Activated effector memory CD4-positive, alpha-beta T cell treated with anti-CD3 and anti-CD28 coated beads, Interleukin-2, amount 50 U/mL, for 16 hours (primary cell): ENCODE results near the gene ULK4.
"Not testable (repeated sequence)": the region's sequence is repeated elsewhere in the genome, so short reads cannot be mapped to it uniquely, and the experiment has no call there.

Experiments
- DNase-seq: peaks from one replicate; pipeline ENCODE4 v3.0.0-alpha.2; 2020

Gene ULK4

GRCh38 chr3:41863024-41863423 is 98.9 kb downstream of the ULK4 start:
- no peak for DNase-seq

GRCh38 chr3:41860489-41860888 is 101.4 kb downstream of the ULK4 start:
- DNase-seq, result not testable (repeated sequence)

GRCh38 chr3:41854956-41855355 is 106.9 kb downstream of the ULK4 start:
- no peak for DNase-seq

GRCh38 chr3:41853540-41854196 is 108.2 kb downstream of the ULK4 start:
- DNase-seq, result no peak

- DNase-seq, result no peak
Measured at GRCh38 chr3:41848753-41849574, 112.9 kb downstream of the ULK4 start.

- no peak for DNase-seq
Measured at GRCh38 chr3:41847679-41848078, 114.2 kb downstream of the ULK4 start.

- no peak for DNase-seq
Measured at GRCh38 chr3:41846850-41847249, 115.1 kb downstream of the ULK4 start.

GRCh38 chr3:41845826-41846225 is 116.1 kb downstream of the ULK4 start:
- DNase-seq, result no peak

- DNase-seq, result not testable (repeated sequence)
Measured at GRCh38 chr3:41844256-41844655, 117.6 kb downstream of the ULK4 start.

GRCh38 chr3:41840936-41841668 is 120.8 kb downstream of the ULK4 start:
- DNase-seq, result not testable (repeated sequence)

- no peak for DNase-seq
Measured at GRCh38 chr3:41836360-41837134, 125.4 kb downstream of the ULK4 start.

GRCh38 chr3:41833628-41834027 is 128.3 kb downstream of the ULK4 start:
- DNase-seq, result no peak

GRCh38 chr3:41819236-41819635 is 142.7 kb downstream of the ULK4 start:
- DNase-seq, result no peak

- no peak for DNase-seq
Measured at GRCh38 chr3:41808618-41809017, 153.3 kb downstream of the ULK4 start.

GRCh38 chr3:41808152-41808551 is 153.8 kb downstream of the ULK4 start:
- no peak for DNase-seq

- no peak for DNase-seq
Measured at GRCh38 chr3:41794748-41795589, 166.9 kb downstream of the ULK4 start.

GRCh38 chr3:41792806-41793205 is 169.1 kb downstream of the ULK4 start:
- DNase-seq, result no peak

GRCh38 chr3:41769106-41769505 is 192.8 kb downstream of the ULK4 start:
- DNase-seq, result no peak

GRCh38 chr3:41768363-41768762 is 193.5 kb downstream of the ULK4 start:
- DNase-seq, result no peak

GRCh38 chr3:41762867-41763266 is 199.0 kb downstream of the ULK4 start:
- not testable (repeated sequence) for DNase-seq

GRCh38 chr3:41753651-41754050 is 208.3 kb downstream of the ULK4 start:
- no peak for DNase-seq

GRCh38 chr3:41751597-41751996 is 210.3 kb downstream of the ULK4 start:
- no peak for DNase-seq
